ENCODE measurements around the gene GJC2.

Gene GJC2

DNA sequence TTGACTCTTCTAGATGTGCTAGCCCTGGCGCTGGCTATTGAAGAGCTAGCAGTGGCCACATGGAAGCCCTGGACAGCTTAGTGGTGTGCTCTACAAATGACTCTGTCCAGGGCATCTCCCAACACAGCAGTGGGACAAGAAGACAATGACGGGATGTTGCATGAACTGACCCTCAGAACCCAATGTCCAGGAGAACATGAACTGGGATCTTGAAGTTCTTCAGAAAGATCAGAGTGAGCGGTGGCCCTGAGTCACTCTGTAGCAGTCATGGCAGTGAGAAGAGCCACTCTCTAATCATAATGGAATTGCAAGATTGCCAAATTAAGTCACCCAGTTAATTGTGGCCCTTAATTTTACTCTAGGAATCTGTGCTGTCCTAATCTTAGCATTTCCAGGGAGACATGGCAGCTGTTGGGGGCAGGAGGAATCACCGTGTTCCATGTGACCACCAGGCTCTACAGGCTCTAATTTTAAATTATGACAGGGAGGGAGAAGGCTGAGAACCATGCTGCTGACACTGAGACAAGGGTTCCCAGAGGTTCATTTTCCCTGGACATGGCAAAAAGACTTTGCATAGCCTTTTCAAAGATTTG lies 47.9 kb downstream of the GJC2 start:
- no peak for DNase-seq

DNA sequence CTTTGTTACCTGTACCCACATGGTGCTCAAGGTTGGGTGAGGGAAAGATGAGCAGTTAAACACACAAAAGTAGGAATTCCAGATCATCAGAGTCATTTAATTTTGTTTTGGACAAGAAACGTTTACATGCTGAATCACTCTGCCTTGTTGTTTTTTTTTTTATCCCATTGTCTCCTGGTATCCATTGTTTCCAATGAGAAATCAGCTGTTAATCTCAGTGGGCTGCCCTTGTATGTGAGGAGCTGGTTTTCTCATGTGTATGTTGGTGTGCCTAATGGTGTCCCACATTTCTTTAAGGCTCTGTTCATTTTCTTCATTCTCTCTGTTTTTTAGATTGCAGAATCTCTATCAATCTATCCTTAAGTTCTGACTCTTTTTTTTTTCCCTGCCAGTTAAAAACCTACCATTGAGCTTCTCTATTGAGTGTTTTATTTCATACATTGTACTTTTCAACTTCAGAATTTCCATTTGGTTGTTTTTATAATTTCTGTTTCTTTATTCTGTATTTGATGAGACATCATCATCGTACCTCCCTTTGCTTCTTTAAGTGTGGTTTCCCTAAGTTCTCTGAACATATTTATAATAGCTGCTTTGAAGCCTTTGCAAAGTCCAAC lies 49.4 kb downstream of the GJC2 start:
- no peak for DNase-seq

DNA sequence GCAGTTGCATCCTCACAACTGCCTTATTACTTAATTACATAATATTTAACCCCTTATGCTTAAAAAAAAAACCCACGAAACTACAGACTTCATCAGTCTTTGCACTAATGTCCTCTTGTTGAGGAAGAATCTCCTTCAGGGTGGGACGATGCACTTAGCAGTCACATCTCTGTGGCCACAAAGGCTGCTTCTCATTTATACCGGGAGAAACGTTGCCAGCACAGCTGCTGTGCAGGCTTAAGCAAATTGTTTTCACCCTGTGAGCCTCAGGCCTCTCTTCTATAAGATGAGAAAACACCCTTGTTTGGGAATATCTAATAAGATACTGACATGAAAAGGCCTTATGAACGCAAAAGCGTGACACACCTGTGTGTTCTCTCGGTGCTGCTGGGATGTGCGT lies 55.2 kb downstream of the GJC2 start:
- DNase-seq = no peak

DNA sequence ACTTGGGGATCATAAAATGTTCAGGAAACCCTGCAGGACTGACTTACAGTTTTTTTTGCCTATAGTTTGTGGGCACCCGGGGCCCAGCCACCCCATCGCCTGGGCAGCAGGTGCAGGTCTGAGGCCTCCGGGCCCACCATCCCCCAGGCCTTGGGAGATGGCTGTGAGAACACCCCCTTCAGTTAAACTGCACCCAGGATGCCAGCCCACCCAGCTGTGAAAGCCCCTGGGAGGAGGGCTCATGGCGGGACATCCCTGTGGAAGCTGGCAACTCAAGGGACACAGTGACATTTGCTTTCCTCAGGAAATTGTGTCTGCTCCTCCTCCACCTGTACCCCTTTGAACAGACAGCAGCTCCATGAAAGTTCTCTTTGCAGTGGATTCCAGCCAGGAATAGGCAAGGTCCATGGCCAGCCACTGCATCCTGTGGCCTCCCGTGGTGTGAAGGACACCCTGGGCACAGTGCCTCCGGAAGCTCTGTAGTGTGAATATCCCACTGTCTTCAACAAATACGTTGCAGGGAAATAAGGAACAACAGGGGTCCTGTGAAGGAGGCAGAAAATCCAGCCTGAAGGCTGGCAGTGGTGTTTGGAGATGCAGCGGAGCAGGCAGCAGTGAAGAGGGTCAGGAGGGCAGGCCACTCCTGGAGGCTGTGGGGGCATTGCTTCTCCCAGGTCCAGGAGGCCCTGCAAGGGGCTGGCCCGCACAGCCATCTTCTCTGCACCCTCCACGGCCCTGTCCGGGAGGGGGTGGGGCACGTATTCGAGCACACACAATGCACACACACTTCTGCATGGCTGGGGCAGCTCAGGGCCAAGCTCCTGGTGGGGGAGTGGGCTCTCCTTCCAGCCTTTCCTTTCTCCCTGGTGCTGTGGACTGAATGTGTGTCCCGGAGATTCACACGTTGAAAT lies 56.1 kb downstream of the GJC2 start:
- DNase-seq = no peak

DNA sequence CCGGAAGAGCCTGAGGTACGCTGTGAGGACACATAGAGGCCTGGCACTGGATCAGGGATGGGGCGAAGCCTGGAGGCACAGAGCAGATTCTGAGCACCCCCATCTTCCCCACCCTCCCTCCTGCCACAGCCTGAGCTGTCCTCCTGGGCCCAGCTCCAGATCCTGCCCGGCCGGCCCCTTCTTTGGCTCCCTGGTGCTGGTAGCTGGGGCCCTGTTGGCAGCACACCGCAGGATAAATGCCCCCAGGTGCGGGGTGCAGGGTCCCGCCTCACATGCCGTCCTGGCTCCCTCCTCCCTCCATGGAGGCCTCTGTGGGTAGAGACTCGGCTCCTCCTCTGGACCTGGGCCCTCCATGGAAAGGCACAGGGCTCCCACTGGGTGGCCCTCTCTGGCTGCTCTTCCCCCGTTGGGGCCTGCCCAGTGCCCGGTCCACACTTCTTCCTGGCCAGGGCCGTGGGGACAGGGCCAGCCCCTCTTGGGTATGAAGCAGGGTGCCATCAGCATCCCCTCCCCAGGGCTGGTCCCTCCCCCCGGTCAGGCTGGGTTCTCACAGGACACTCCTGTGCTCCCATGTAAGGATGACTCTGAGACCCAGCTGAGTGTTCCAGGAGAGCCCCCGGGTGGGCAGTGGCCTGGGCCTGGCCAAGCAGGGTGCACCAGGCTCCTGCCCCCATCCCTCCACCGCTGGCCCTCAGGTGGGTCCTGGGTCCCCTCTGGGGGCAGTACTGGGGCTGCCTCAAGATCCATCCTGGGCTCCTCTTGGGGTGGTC lies 57.0 kb downstream of the GJC2 start:
- DNase-seq = no peak

DNA sequence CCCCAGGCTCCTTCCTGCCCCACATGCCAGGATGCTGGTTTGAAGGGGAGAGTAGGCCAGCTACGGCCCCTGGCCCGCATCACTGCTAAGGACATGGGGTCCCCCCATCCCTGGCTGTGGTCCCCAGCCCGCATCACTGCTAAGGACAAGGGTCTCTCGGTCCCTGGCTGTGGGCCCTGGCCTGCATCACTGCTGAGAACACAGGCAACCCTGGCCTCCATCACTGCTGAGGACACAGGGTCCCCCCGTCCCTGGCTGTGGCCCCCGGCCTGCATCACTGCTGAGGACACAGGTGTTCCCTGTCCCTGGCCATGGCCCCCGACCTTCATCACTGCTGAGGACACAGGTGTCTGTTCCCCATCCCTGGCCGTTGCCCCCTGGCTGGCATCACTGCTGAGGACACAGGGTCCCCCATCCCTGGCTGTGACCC lies 57.7 kb downstream of the GJC2 start:
- no peak for DNase-seq

DNA sequence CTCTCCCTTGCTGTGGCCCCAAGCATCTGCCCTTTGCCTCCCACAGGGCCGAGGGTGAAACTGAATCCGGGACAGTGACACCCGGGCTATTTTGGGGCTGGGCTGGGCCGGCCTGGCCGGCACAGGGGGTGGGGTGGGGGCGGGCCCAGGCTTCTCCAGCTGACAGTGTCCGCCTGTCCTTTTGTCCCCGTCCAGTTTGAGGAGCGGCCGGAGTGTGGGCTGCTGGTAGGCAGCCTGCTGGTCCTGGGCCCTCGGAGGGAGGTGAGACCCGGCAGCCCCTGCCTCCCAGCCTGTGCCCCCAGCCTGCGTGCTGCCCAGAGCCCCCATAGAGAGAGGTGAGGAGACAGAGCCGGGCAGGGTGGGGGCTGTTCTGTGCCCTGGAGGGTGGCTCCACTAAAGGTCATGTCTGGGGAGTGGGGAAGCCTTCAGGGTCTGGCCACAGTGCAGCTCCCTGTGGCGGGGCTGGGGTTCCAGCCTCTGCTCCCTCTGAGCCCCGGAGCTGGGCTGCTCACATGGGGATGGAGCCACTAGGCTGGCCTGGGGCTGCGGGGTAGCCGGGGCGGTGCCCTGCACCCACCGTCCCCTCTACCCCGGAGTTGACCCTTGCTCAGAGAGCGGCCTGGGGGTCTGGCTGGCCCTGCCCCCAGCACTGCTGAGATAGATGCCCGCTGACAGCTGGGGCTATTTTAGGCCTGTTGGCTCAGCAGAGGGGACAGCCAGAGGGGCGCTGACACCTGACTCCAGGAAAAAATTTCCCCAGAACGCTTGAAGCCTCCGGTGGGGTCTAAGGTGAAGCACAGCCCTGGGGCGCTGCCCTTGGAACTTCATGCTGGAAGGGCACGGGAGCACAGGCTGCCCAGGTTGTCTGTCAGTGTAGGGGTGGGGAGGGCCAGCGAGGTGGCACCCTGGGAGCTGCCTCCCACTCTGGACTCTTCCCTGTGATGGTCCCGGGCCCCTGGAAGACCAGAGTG lies 58.4 kb downstream of the GJC2 start, which contains the start of gene OBSCN:
OBSCN (plus strand) TSS at position 194 of the 971 bp plus-strand sequence. CDS start 3,740 bp downstream, outside the sequence.
- DNase-seq = no peak

DNA sequence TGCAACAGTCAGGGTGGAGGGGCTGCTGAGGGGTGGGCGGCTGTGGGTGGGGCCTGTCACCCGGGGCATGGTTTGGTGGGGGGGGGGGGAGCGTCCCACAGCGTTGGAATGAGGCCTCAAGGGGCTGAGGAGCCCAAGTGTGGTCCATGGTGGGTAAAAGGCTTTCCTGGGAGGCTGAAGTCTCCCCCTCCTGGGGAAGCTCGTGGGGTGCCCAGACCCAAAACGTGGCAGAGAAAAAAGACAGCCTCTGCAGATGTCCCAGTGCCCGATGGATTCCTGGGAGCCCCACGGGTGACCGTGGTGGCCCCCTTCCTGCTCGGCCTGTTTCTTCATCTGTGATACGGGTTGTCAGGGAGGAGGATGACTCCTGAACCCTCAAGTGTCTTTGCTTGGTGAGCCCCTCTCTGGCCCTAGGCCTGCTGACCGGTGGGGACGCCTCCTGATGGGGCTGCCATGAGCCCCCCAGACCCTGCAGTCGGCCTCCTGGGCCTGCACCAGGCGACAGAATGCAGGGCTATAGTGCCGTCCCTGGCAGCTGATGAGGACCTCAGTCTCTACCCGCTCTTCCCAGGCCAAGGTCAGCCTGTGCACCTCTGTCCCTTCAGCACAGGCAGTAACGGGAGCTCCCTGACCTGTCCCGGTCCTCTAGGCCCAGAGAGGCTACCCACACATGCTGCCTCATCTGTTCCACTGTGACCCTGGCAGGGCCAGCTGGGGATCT lies 59.3 kb downstream of the GJC2 start:
- no peak for DNase-seq

Data from bone marrow (tissue), 2 donors.